ENCODE measurements around the gene CACNA1G.

CACNA1G gene

GRCh38 chr17:50638966-50639713 lies 78.6 kb downstream of the CACNA1G start:
- H4K91ac ChIP-seq (ENCODE audit: low read depth, low read length, poor library complexity): no peak overlapping the region
- peaks cover 10 to 74% (median 27%) of the 10 kb centered on the region in 3 experiments for H3K27me3 ChIP-seq (ENCODE audit: control insufficient read depth in 3 of 3, insufficient read depth in 3 of 3, low read depth in 1 of 3, low read length in 3 of 3)
- no peak overlapping the region for H3K4ac ChIP-seq (ENCODE audit: low read length)
- H3K79me1 ChIP-seq (ENCODE audit: low read depth, low read length): no peaks in the 10 kb centered on the region
- no peak overlapping the region for H2BK12ac ChIP-seq (ENCODE audit: low read length)
- H2BK15ac ChIP-seq (ENCODE audit: low read length): no peak overlapping the region
- H3K9ac ChIP-seq (ENCODE audit: low read depth, low read length, poor library complexity): no peak overlapping the region
- no peak overlapping the region for H3K27ac ChIP-seq (replicated peaks; ENCODE audit: low read length)
- no peak overlapping the region for H3K4me3 ChIP-seq (ENCODE audit: low read length in 2 of 2)
- H3K36me3 ChIP-seq (replicated peaks in 1 of 2; ENCODE audit: control insufficient read depth in 2 of 2, insufficient read depth in 2 of 2, low read length in 2 of 2): no peaks in the 10 kb centered on the region
- H2AFZ ChIP-seq (ENCODE audit: low read length): no peak overlapping the region
- no CpG with 5 or more reads among the region's 9 CpGs for WGBS, 2 donors (ENCODE audit: extremely low coverage in 2 of 2, insufficient read length in 2 of 2, insufficient replicate concordance in 1 of 2)
- H2BK120ac ChIP-seq (ENCODE audit: low read depth, low read length): no peak overlapping the region
- H3K4me1 ChIP-seq (ENCODE audit: control insufficient read depth in 2 of 2, insufficient read depth in 1 of 2, low read depth in 1 of 2, low read length in 2 of 2): peaks cover 6 to 12% of the 10 kb centered on the region in 2 donors
- no peak overlapping the region for H2AK5ac ChIP-seq (ENCODE audit: low read depth, low read length)
- no peak overlapping the region for H3K23ac ChIP-seq (ENCODE audit: low read depth, low read length, poor library complexity)
- no peak for DNase-seq (ENCODE audit: low spot score)
- no peak overlapping the region for H3K14ac ChIP-seq (ENCODE audit: low read length)
- H3K9me3 ChIP-seq (replicated peaks in 1 of 2; ENCODE audit: control insufficient read depth in 2 of 2, insufficient read depth in 1 of 2, low read depth in 1 of 2, low read length in 2 of 2): no peaks in the 10 kb centered on the region
- H3K18ac ChIP-seq (ENCODE audit: low read length): no peak overlapping the region
- H4K8ac ChIP-seq (ENCODE audit: low read depth, low read length): no peak overlapping the region
- no peak overlapping the region for H2BK5ac ChIP-seq (ENCODE audit: low read length)
- H3K4me2 ChIP-seq (ENCODE audit: insufficient read depth, low read length, poor library complexity, severe bottlenecking): no peak overlapping the region

GRCh38 chr17:50640686-50641351 lies 80.3 kb downstream of the CACNA1G start:
- no peaks in the 10 kb centered on the region for H3K79me1 ChIP-seq (ENCODE audit: low read depth, low read length)
- no peak overlapping the region for H4K8ac ChIP-seq (ENCODE audit: low read depth, low read length)
- peak overlapping the region; percentile 11 for H2BK15ac ChIP-seq (ENCODE audit: low read length)
- no peak overlapping the region for H3K9ac ChIP-seq (ENCODE audit: low read depth, low read length, poor library complexity)
- H2AK5ac ChIP-seq (ENCODE audit: low read depth, low read length): peak overlapping the region; percentile 36
- H3K23ac ChIP-seq (ENCODE audit: low read depth, low read length, poor library complexity): no peak overlapping the region
- H3K4me1 ChIP-seq (ENCODE audit: control insufficient read depth in 2 of 2, insufficient read depth in 1 of 2, low read depth in 1 of 2, low read length in 2 of 2): peaks cover 6 to 12% of the 10 kb centered on the region in 2 donors
- H3K18ac ChIP-seq (ENCODE audit: low read length): peak overlapping the region; percentile 65
- no peak overlapping the region for H4K91ac ChIP-seq (ENCODE audit: low read depth, low read length, poor library complexity)
- H3K27me3 ChIP-seq (ENCODE audit: control insufficient read depth in 3 of 3, insufficient read depth in 3 of 3, low read depth in 1 of 3, low read length in 3 of 3): peaks cover 0 to 57% (median 11%) of the 10 kb centered on the region in 3 experiments
- H2BK5ac ChIP-seq (ENCODE audit: low read length): no peak overlapping the region
- no peak overlapping the region for H3K4ac ChIP-seq (ENCODE audit: low read length)
- H3K27ac ChIP-seq (replicated peaks; ENCODE audit: low read length): no peak overlapping the region
- H3K4me2 ChIP-seq (ENCODE audit: insufficient read depth, low read length, poor library complexity, severe bottlenecking): no peak overlapping the region
- no peaks in the 10 kb centered on the region for H3K9me3 ChIP-seq (replicated peaks in 1 of 2; ENCODE audit: control insufficient read depth in 2 of 2, insufficient read depth in 1 of 2, low read depth in 1 of 2, low read length in 2 of 2)
- H2AFZ ChIP-seq (ENCODE audit: low read length): no peak overlapping the region
- H3K4me3 ChIP-seq (ENCODE audit: low read length in 2 of 2): no peak overlapping the region
- H3K14ac ChIP-seq (ENCODE audit: low read length): no peak overlapping the region
- no peaks in the 10 kb centered on the region for H3K36me3 ChIP-seq (replicated peaks in 1 of 2; ENCODE audit: control insufficient read depth in 2 of 2, insufficient read depth in 2 of 2, low read length in 2 of 2)
- H2BK12ac ChIP-seq (ENCODE audit: low read length): no peak overlapping the region
- H2BK120ac ChIP-seq (ENCODE audit: low read depth, low read length): no peak overlapping the region
- no CpG with 5 or more reads among the region's 12 CpGs for WGBS, 2 donors (ENCODE audit: extremely low coverage in 2 of 2, insufficient read length in 2 of 2, insufficient replicate concordance in 1 of 2)
- DNase-seq (ENCODE audit: low spot score): no peak

GRCh38 chr17:50641357-50641756 lies 80.8 kb downstream of the CACNA1G start:
- H4K8ac ChIP-seq (ENCODE audit: low read depth, low read length): no peak overlapping the region
- H3K9me3 ChIP-seq (replicated peaks in 1 of 2; ENCODE audit: control insufficient read depth in 2 of 2, insufficient read depth in 1 of 2, low read depth in 1 of 2, low read length in 2 of 2): no peaks in the 10 kb centered on the region
- no peaks in the 10 kb centered on the region for H3K36me3 ChIP-seq (replicated peaks in 1 of 2; ENCODE audit: control insufficient read depth in 2 of 2, insufficient read depth in 2 of 2, low read length in 2 of 2)
- peak overlapping the region; percentile 73 for H3K18ac ChIP-seq (ENCODE audit: low read length)
- H3K27me3 ChIP-seq (ENCODE audit: control insufficient read depth in 3 of 3, insufficient read depth in 3 of 3, low read depth in 1 of 3, low read length in 3 of 3): peaks cover 0 to 54% (median 5%) of the 10 kb centered on the region in 3 experiments
- no peak overlapping the region for H3K9ac ChIP-seq (ENCODE audit: low read depth, low read length, poor library complexity)
- no peak overlapping the region for H4K91ac ChIP-seq (ENCODE audit: low read depth, low read length, poor library complexity)
- WGBS, 2 donors (ENCODE audit: extremely low coverage in 2 of 2, insufficient read length in 2 of 2, insufficient replicate concordance in 1 of 2): no CpG with 5 or more reads among the region's 3 CpGs
- no peak overlapping the region for H3K4ac ChIP-seq (ENCODE audit: low read length)
- no peak overlapping the region for H3K27ac ChIP-seq (replicated peaks; ENCODE audit: low read length)
- no peak overlapping the region for H3K4me2 ChIP-seq (ENCODE audit: insufficient read depth, low read length, poor library complexity, severe bottlenecking)
- H3K4me3 ChIP-seq (ENCODE audit: low read length in 2 of 2): no peak overlapping the region
- no peak overlapping the region for H2BK12ac ChIP-seq (ENCODE audit: low read length)
- H2AK5ac ChIP-seq (ENCODE audit: low read depth, low read length): no peak overlapping the region
- no peak for DNase-seq (ENCODE audit: low spot score)
- H2AFZ ChIP-seq (ENCODE audit: low read length): no peak overlapping the region
- H3K4me1 ChIP-seq (ENCODE audit: control insufficient read depth in 2 of 2, insufficient read depth in 1 of 2, low read depth in 1 of 2, low read length in 2 of 2): peaks cover 6 to 12% of the 10 kb centered on the region in 2 donors
- no peak overlapping the region for H2BK5ac ChIP-seq (ENCODE audit: low read length)
- no peaks in the 10 kb centered on the region for H3K79me1 ChIP-seq (ENCODE audit: low read depth, low read length)
- no peak overlapping the region for H3K23ac ChIP-seq (ENCODE audit: low read depth, low read length, poor library complexity)
- H2BK15ac ChIP-seq (ENCODE audit: low read length): peak overlapping the region; percentile 11
- H3K14ac ChIP-seq (ENCODE audit: low read length): no peak overlapping the region
- no peak overlapping the region for H2BK120ac ChIP-seq (ENCODE audit: low read depth, low read length)

- Histone ChIP-seq H3K4me3 (ENCODE audit: low read length in 2 of 2) (no peak overlapping the region), H4K8ac (ENCODE audit: low read depth, low read length) (no peak overlapping the region), H2BK120ac (ENCODE audit: low read depth, low read length) (no peak overlapping the region), H3K4me2 (ENCODE audit: insufficient read depth, low read length, poor library complexity, severe bottlenecking) (no peak overlapping the region), H3K9ac (ENCODE audit: low read depth, low read length, poor library complexity) (no peak overlapping the region), H2BK12ac (ENCODE audit: low read length) (no peak overlapping the region), H2BK5ac (ENCODE audit: low read length) (peak overlapping the region; percentile 32), H3K79me1 (ENCODE audit: low read depth, low read length) (no peaks in the 10 kb centered on the region), H3K27me3 (ENCODE audit: control insufficient read depth in 3 of 3, insufficient read depth in 3 of 3, low read depth in 1 of 3, low read length in 3 of 3) (peaks cover 0 to 47% (median 0%) of the 10 kb centered on the region in 3 experiments), H3K4me1 (ENCODE audit: control insufficient read depth in 2 of 2, insufficient read depth in 1 of 2, low read depth in 1 of 2, low read length in 2 of 2) (peaks cover 6 to 12% of the 10 kb centered on the region in 2 donors), H3K4ac (ENCODE audit: low read length) (no peak overlapping the region), H3K27ac (replicated peaks; ENCODE audit: low read length) (no peak overlapping the region), H2AK5ac (ENCODE audit: low read depth, low read length) (peak overlapping the region; percentile 73), H2BK15ac (ENCODE audit: low read length) (no peak overlapping the region), H2AFZ (ENCODE audit: low read length) (no peak overlapping the region), H3K18ac (ENCODE audit: low read length) (peak overlapping the region; percentile 78), H3K14ac (ENCODE audit: low read length) (peak overlapping the region; percentile 78), H3K36me3 (replicated peaks in 1 of 2; ENCODE audit: control insufficient read depth in 2 of 2, insufficient read depth in 2 of 2, low read length in 2 of 2) (no peaks in the 10 kb centered on the region), H3K23ac (ENCODE audit: low read depth, low read length, poor library complexity) (no peak overlapping the region), H4K91ac (ENCODE audit: low read depth, low read length, poor library complexity) (no peak overlapping the region), H3K9me3 (replicated peaks in 1 of 2; ENCODE audit: control insufficient read depth in 2 of 2, insufficient read depth in 1 of 2, low read depth in 1 of 2, low read length in 2 of 2) (no peaks in the 10 kb centered on the region)
- WGBS, 2 donors (ENCODE audit: extremely low coverage in 2 of 2, insufficient read length in 2 of 2, insufficient replicate concordance in 1 of 2): no CpG with 5 or more reads among the region's 15 CpGs
- no peak for DNase-seq (ENCODE audit: low spot score)
Measured at GRCh38 chr17:50642071-50642721, 81.7 kb downstream of the CACNA1G start.

Measured in neuronal stem cell (in vitro differentiated cells).